ENCODE measurements around the gene MRPS30.

DNA sequence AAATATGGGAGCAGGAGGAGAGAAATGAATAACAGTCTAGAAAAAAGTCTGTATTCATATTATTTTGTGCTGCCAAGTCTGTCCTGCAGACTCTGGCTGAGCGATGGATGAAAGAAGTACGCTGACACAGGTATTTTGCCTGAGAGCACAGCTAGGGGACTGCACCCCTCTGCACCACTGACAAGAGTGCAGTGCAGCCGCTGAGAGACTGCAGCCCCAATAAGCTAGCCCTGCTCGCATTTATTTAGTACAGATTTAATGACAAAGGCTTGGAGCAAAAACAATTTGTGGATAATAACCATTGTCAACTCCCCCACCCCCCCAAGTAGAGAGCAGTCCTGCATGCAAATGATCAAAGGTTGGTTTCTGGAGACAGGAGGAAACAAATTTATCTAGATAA is 13.3 kb upstream of the MRPS30 start:
- TF ChIP-seq, protein P1, sequence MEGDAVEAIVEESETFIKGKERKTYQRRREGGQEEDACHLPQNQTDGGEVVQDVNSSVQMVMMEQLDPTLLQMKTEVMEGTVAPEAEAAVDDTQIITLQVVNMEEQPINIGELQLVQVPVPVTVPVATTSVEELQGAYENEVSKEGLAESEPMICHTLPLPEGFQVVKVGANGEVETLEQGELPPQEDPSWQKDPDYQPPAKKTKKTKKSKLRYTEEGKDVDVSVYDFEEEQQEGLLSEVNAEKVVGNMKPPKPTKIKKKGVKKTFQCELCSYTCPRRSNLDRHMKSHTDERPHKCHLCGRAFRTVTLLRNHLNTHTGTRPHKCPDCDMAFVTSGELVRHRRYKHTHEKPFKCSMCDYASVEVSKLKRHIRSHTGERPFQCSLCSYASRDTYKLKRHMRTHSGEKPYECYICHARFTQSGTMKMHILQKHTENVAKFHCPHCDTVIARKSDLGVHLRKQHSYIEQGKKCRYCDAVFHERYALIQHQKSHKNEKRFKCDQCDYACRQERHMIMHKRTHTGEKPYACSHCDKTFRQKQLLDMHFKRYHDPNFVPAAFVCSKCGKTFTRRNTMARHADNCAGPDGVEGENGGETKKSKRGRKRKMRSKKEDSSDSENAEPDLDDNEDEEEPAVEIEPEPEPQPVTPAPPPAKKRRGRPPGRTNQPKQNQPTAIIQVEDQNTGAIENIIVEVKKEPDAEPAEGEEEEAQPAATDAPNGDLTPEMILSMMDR (IDR thresholded peaks at IDR 0.05 in 2 of 3, conservative IDR thresholded peaks at IDR 0.05 in 1 of 3; ENCODE audit: borderline replicate concordance in 1 of 3, insufficient read depth in 1 of 3, low read depth in 2 of 3, low read length in 2 of 3) = no peak
- TF ChIP-seq SP1 (IDR thresholded peaks at IDR 0.05; ENCODE audit: low read depth) (no peak), ZNF274 (IDR thresholded peaks at IDR 0.05; ENCODE audit: low read depth, low read length) (no peak), EZH2 (IDR thresholded peaks at IDR 0.05) (no peak), POLR2A (IDR thresholded peaks at IDR 0.05; ENCODE audit: borderline replicate concordance, extremely low read depth, insufficient read depth, insufficient read length) (no peak), RAD21 (IDR thresholded peaks at IDR 0.05; ENCODE audit: low read depth) (no peak), POLR2AphosphoS5 (IDR thresholded peaks at IDR 0.05; ENCODE audit: low read depth, low read length) (no peak), ELF1 (IDR thresholded peaks at IDR 0.05; ENCODE audit: borderline replicate concordance, low read depth) (no peak), SRF (IDR thresholded peaks at IDR 0.05; ENCODE audit: low read depth) (no peak)
- TF ChIP-seq, protein P2, sequence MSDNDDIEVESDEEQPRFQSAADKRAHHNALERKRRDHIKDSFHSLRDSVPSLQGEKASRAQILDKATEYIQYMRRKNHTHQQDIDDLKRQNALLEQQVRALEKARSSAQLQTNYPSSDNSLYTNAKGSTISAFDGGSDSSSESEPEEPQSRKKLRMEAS (IDR thresholded peaks at IDR 0.05) = no peak
- TF ChIP-seq, protein P3, sequence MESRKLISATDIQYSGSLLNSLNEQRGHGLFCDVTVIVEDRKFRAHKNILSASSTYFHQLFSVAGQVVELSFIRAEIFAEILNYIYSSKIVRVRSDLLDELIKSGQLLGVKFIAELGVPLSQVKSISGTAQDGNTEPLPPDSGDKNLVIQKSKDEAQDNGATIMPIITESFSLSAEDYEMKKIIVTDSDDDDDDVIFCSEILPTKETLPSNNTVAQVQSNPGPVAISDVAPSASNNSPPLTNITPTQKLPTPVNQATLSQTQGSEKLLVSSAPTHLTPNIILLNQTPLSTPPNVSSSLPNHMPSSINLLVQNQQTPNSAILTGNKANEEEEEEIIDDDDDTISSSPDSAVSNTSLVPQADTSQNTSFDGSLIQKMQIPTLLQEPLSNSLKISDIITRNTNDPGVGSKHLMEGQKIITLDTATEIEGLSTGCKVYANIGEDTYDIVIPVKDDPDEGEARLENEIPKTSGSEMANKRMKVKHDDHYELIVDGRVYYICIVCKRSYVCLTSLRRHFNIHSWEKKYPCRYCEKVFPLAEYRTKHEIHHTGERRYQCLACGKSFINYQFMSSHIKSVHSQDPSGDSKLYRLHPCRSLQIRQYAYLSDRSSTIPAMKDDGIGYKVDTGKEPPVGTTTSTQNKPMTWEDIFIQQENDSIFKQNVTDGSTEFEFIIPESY (IDR thresholded peaks at IDR 0.05; ENCODE audit: extremely low read depth, insufficient replicate concordance, low read length) = no peak

Data from HCT116 (cell line).